ENCODE results near the gene FOXC1.

GRCh38 chr6:1589208-1589607 is 20.5 kb upstream of the FOXC1 start:
- TF ChIP-seq CTCF (IDR thresholded peaks at IDR 0.05) (no peak), POLR2AphosphoS5 (IDR thresholded peaks at IDR 0.05; ENCODE audit: insufficient read depth in 1 of 2, low read depth in 1 of 2) (no peak)

Measured in vagina (tissue), 2 donors.